SK-N-SH (cell line): ENCODE data around the gene MYO1D. TPM values are rescaled to one million over a fixed set of nuclear protein-coding genes. Genes with fewer than 3 reads are reported as not detected.

Experiments
- CTCF ChIA-PET: fragments of 300-600, 350-600 bp; formaldehyde crosslinking; extraction: SDS; loops from one replicate; lab custom pipeline; 2021; lab: Yijun Ruan, JAX
- POLR2A ChIA-PET: fragments of 350-600 bp; sonication (Branson Sonifier 250); formaldehyde crosslinking; extraction: SDS; loops from one replicate; lab custom pipeline; 2020; ENCODE audit warnings: antibody characterized with exemption, inconsistent platforms; lab: Yijun Ruan, JAX
- DNase-seq: peaks from one replicate; pipeline ENCODE4 v3.0.0; 2012
- H2AFZ ChIP-seq: fragments of 200-600 bp; sonication (generic); 2 replicates; pipeline ENCODE4 v1.8.1; 2016; ENCODE audit warnings: antibody characterized with exemption, mild to moderate bottlenecking, low read depth
- H3F3A ChIP-seq: fragments of 200-600 bp; sonication (generic); replicated peaks from 2 replicates; pipeline ENCODE3; 2016; ENCODE audit warnings: antibody characterized with exemption, mild to moderate bottlenecking; ENCODE audit not compliant: insufficient read depth
- H3K27ac ChIP-seq, 2 experiments: fragments of 200-500 bp in 1 of 2; fragments of 200-600 bp in 1 of 2; sonication (Bioruptor generic) in 1 of 2; sonication (generic), shearing (Covaris generic) in 1 of 2; 2 replicates each; pipeline versions ENCODE4 v1.5.1 to v1.6.1; 2014 to 2016; ENCODE audit warnings: low read depth in 2 of 2, inconsistent platforms in 1 of 2, low read length in 1 of 2, mild to moderate bottlenecking in 1 of 2, mixed read lengths in 1 of 2
- H3K27me3 ChIP-seq: fragments of 200-600 bp; sonication (generic), shearing (Covaris generic); 2 replicates; pipeline ENCODE4 v1.6.1; 2016; ENCODE audit warnings: mixed run types; ENCODE audit not compliant: insufficient read depth
- H3K36me3 ChIP-seq, 2 experiments: fragments of 200-500 bp in 1 of 2; fragments of 200-600 bp in 1 of 2; sonication (Bioruptor generic) in 1 of 2; sonication (generic) in 1 of 2; replicated peaks in 1 of 2; 2 replicates each; pipeline versions ENCODE3 to v1.5.1; 2014 to 2016; ENCODE audit warnings: low read length in 1 of 2, mild to moderate bottlenecking in 1 of 2; ENCODE audit not compliant: insufficient read depth in 2 of 2, control insufficient read depth in 1 of 2
- H3K4me1 ChIP-seq, 2 experiments: fragments of 200-500 bp in 1 of 2; fragments of 200-600 bp in 1 of 2; sonication (Bioruptor generic) in 1 of 2; sonication (generic), shearing (Covaris generic) in 1 of 2; 2 replicates each; pipeline versions ENCODE4 v1.5.1 to v1.6.1; 2014 to 2016; ENCODE audit warnings: low read depth in 1 of 2, low read length in 1 of 2, mixed run types in 1 of 2; ENCODE audit not compliant: insufficient read depth in 2 of 2, control insufficient read depth in 1 of 2
- H3K4me2 ChIP-seq: fragments of 200-600 bp; sonication (generic), shearing (Covaris generic); 2 replicates; pipeline ENCODE4 v1.6.1; 2017; ENCODE audit warnings: mixed run types
- H3K4me3 ChIP-seq, 2 experiments: fragments of 200-500 bp in 1 of 2; fragments of 200-600 bp in 1 of 2; sonication (Bioruptor generic) in 1 of 2; sonication (generic), shearing (Covaris generic) in 1 of 2; 2 replicates each; pipeline versions ENCODE4 v1.5.1 to v1.8.1; 2014 to 2016; ENCODE audit warnings: low read depth in 2 of 2, inconsistent platforms in 1 of 2, low read length in 1 of 2, mild to moderate bottlenecking in 1 of 2, mixed read lengths in 1 of 2, moderate library complexity in 1 of 2
- H3K79me2 ChIP-seq: fragments of 200-600 bp; sonication (generic); 2 replicates; pipeline ENCODE4 v1.8.1; 2017; ENCODE audit warnings: mild to moderate bottlenecking; ENCODE audit not compliant: insufficient read depth
- H3K9ac ChIP-seq: fragments of 200-600 bp; sonication (generic); 2 replicates; pipeline ENCODE4 v1.6.1; 2017; ENCODE audit warnings: mixed run types
- H3K9me2 ChIP-seq: fragments of 200-600 bp; sonication (generic); 2 replicates; pipeline ENCODE4 v1.6.1; 2017; ENCODE audit warnings: mixed run types
- H3K9me3 ChIP-seq: fragments of 200-600 bp; sonication (generic); 2 replicates; pipeline ENCODE4 v1.6.1; 2017; ENCODE audit warnings: mixed run types, mild to moderate bottlenecking, moderate library complexity
- H4K20me1 ChIP-seq: fragments of 200-600 bp; sonication (generic); 2 replicates; pipeline ENCODE4 v1.6.1; 2017; ENCODE audit warnings: mild to moderate bottlenecking, mixed run types; ENCODE audit not compliant: insufficient read depth
- EZH2phosphoT487 ChIP-seq: fragments of 200-600 bp; sonication (generic); IDR thresholded peaks from 2 replicates; pipeline ENCODE4 v1.6.1; 2017; ENCODE audit warnings: low read depth, mixed run types, mild to moderate bottlenecking, antibody characterized with exemption, moderate library complexity, borderline replicate concordance
- FOXJ3 ChIP-seq: sonication (generic); formaldehyde crosslinking; IDR thresholded peaks from 2 replicates; pipeline ENCODE4 v1.5.1; 2020; ENCODE audit warnings: mild to moderate bottlenecking, missing genetic modification reagents
- GABPA ChIP-seq: IDR thresholded peaks from 2 replicates; pipeline ENCODE4 v1.4.0; 2012; ENCODE audit warnings: low read depth, mild to moderate bottlenecking
- GATA2 ChIP-seq: sonication (generic); formaldehyde crosslinking; IDR thresholded peaks from 2 replicates; pipeline ENCODE4 v1.5.0; 2020; ENCODE audit warnings: mild to moderate bottlenecking, missing genetic modification reagents
- IRF3 ChIP-seq: fragments of 150-350 bp; IDR thresholded peaks from 2 replicates; pipeline ENCODE4 v1.6.1; 2016; ENCODE audit warnings: mild to moderate bottlenecking, low read depth, low read length
- JUND ChIP-seq: IDR thresholded peaks from 2 replicates; pipeline ENCODE4 v1.4.0; 2012
- MEF2A ChIP-seq: IDR thresholded peaks from 2 replicates; pipeline ENCODE4 v1.4.0; 2012; ENCODE audit warnings: low read depth, borderline replicate concordance
- MXI1 ChIP-seq: IDR thresholded peaks from 2 replicates; pipeline ENCODE4 v1.6.1; 2012; ENCODE audit warnings: mild to moderate bottlenecking, low read depth, low read length, improper control_type of control experiment
- RCOR1 ChIP-seq: fragments of 150-350 bp; IDR thresholded peaks from 2 replicates; pipeline ENCODE4 v1.6.1; 2017; ENCODE audit warnings: antibody characterized with exemption, low read length
- RFX5 ChIP-seq: IDR thresholded peaks from 2 replicates; pipeline ENCODE4 v1.6.1; 2012; ENCODE audit warnings: mild to moderate bottlenecking, improper control_type of control experiment, low read length
- SIN3A ChIP-seq: IDR thresholded peaks from 2 replicates; pipeline ENCODE4 v1.6.1; 2012; ENCODE audit warnings: low read depth, mild to moderate bottlenecking, low read length, moderate library complexity, borderline replicate concordance
- SMC3 ChIP-seq: IDR thresholded peaks from 2 replicates; pipeline ENCODE4 v1.6.1; 2012; ENCODE audit warnings: low read depth, low read length, improper control_type of control experiment
- USF1 ChIP-seq: IDR thresholded peaks from 2 replicates; pipeline ENCODE4 v1.4.0; 2012; ENCODE audit warnings: low read depth, borderline replicate concordance
- USF2 ChIP-seq: fragments of 150-350 bp; IDR thresholded peaks from 2 replicates; pipeline ENCODE4 v1.6.1; 2017; ENCODE audit warnings: antibody characterized with exemption, low read length, low read depth, borderline replicate concordance
- YY1 ChIP-seq: IDR thresholded peaks from 2 replicates; pipeline ENCODE4 v1.4.0; 2012; ENCODE audit warnings: low read depth, mild to moderate bottlenecking
- ZBTB33 ChIP-seq: IDR thresholded peaks from 2 replicates; pipeline ENCODE4 v1.4.0; 2012; ENCODE audit warnings: low read depth, borderline replicate concordance
- WGBS: methylation state at CpG from one replicate; pipeline ENCODE4 v1.1.6; 2017; ENCODE audit warnings: low lambda C conversion rate; 5-methylcytosine and 5-hydroxymethylcytosine counted together
- polyA plus RNA-seq, 3 experiments: library from polyadenylated mRNA; depleted of rRNA; stranded (reverse); fragments of >200 nt; gene quantifications; 2 replicates each; pipeline ENCODE4 v1.2.3, GENCODE V29; 2012

Gene MYO1D
- polyA plus RNA-seq, 1 of the 3 experiments (the other 2 are of a cell fraction): 20.4 TPM

- Histone ChIP-seq H3K79me2 (no peaks in the 10 kb centered on the region), H3K9ac (no peak overlapping the region), H4K20me1 (no peaks in the 10 kb centered on the region), H3K27ac (no peak overlapping the region), H3K9me3 (peaks cover 5% of the 10 kb centered on the region), H3K27me3 (no peaks in the 10 kb centered on the region; the same call in 1 of the 2 replicates), H3F3A (no peaks in the 10 kb centered on the region), H2AFZ (no peak overlapping the region), H3K36me3 (no peaks in the 10 kb centered on the region), H3K4me2 (no peak overlapping the region), H3K4me1 (no peaks in the 10 kb centered on the region; a peak in 1 of 4 replicates), H3K4me3 (no peak overlapping the region), H3K9me2 (no peaks in the 10 kb centered on the region)
- ChIA-PET POLR2A (no interaction called here), CTCF (interaction anchor here (2.5 kb wide), 1 partner anchor 28 kb away, joined by 12 read pairs; the partner anchor contains the start of gene MYO1D)
- no peak for DNase-seq
- 38% methylated on average over 3 of the region's 3 CpGs for whole genome bisulfite sequencing
- no peak for TF ChIP-seq YY1
- TF ChIP-seq RFX5: no peak
- TF ChIP-seq EZH2phosphoT487: no peak
- TF ChIP-seq USF1: no peak
- TF ChIP-seq SMC3: no peak
- TF ChIP-seq SIN3A: no peak
- no peak for TF ChIP-seq FOXJ3 (CRISPR knock-in tag)
- TF ChIP-seq MXI1: no peak
- no peak for TF ChIP-seq USF2
- TF ChIP-seq GABPA: no peak
- no peak for TF ChIP-seq GATA2 (CRISPR knock-in tag)
- no peak for TF ChIP-seq ZBTB33
- no peak for TF ChIP-seq IRF3
- no peak for TF ChIP-seq JUND
- TF ChIP-seq MEF2A: no peak
- TF ChIP-seq RCOR1: no peak
Observed at GRCh38 chr17:32904891-32905290, 28.0 kb upstream of the MYO1D start.
